H1 (cell line): ENCODE measurements around the gene MYBPH.

Experiments used
- BRCA1 ChIP-seq: IDR thresholded peaks from 2 replicates; pipeline ENCODE4 v1.6.1; 2012; ENCODE audit warnings: low read depth, low read length, improper control_type of control experiment
- EGR1 ChIP-seq: IDR thresholded peaks from 2 replicates; pipeline ENCODE4 v1.6.1; 2011; ENCODE audit warnings: low read depth, low read length, borderline replicate concordance
- NRF1 ChIP-seq: IDR thresholded peaks from 2 replicates; pipeline ENCODE4 v1.6.1; 2011; ENCODE audit warnings: mild to moderate bottlenecking, low read depth, low read length, improper control_type of control experiment
- POLR2A ChIP-seq, 2 experiments: IDR thresholded peaks; 1 replicate in 1 of 2; 2 replicates in 1 of 2; pipeline ENCODE4 v1.6.1; 2011; ENCODE audit warnings: low read depth in 2 of 2, low read length in 2 of 2, mild to moderate bottlenecking in 2 of 2; ENCODE audit errors: control extremely low read depth in 1 of 2
- POLR2AphosphoS5 ChIP-seq: IDR thresholded peaks from 2 replicates; pipeline ENCODE4 v1.6.1; 2011; ENCODE audit warnings: low read depth, low read length
- POU5F1 ChIP-seq: IDR thresholded peaks from 2 replicates; pipeline ENCODE4 v1.6.1; 2011; ENCODE audit warnings: low read depth, mild to moderate bottlenecking, low read length, moderate library complexity
- SIN3A ChIP-seq, 2 experiments: IDR thresholded peaks in 1 of 2; conservative IDR thresholded peaks in 1 of 2; 2 replicates each; pipeline ENCODE4 v1.6.1; 2011 to 2012; ENCODE audit warnings: low read length in 2 of 2, improper control_type of control experiment in 1 of 2, low read depth in 1 of 2, mild to moderate bottlenecking in 1 of 2
- SUZ12 ChIP-seq: fragments of 200-600 bp; sonication (generic); IDR thresholded peaks from 2 replicates; pipeline ENCODE4 v1.6.1; 2012; ENCODE audit warnings: mild to moderate bottlenecking, inconsistent platforms, low read length, moderate library complexity, mixed read lengths
- TF ChIP-seq, protein P1 (sequence below), 3 experiments: IDR thresholded peaks; 1 replicate in 2 of 3; 2 replicates in 1 of 3; pipeline versions ENCODE4 v1.5.1 to v1.6.1; 2011; ENCODE audit warnings: low read length in 3 of 3, mild to moderate bottlenecking in 3 of 3, inconsistent platforms in 2 of 3, low read depth in 1 of 3, moderate library complexity in 1 of 3; ENCODE audit not compliant: insufficient read depth in 1 of 3; ENCODE audit errors: control extremely low read depth in 1 of 3
- TF ChIP-seq, protein P2 (sequence below): IDR thresholded peaks from 2 replicates; pipeline ENCODE4 v1.6.1; 2011; ENCODE audit warnings: low read length, improper control_type of control experiment

DNA sequence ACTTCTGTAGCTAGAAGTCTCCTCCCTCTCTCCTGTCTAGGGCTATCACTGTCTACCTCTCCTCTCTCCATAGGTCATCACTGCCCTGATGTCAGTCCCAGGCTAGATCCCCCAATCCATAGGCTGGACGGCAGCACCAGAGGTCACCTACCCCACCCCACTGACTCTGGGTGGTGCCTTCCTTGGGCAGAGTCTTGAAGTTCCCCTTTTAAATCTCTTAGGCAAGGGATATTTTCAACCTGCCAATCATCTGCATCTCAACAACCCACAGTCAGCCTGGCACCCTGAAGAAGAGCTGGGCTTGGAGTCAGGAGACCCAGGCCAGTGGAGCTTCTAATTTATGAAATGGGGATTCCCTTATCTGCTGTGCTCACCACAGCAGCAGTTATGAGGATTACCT is 13.2 kb downstream of the MYBPH start:
- no peak for TF ChIP-seq SUZ12
- no peak for TF ChIP-seq EGR1
- TF ChIP-seq SIN3A (conservative IDR thresholded peaks at IDR 0.05 in 1 of 2, IDR thresholded peaks at IDR 0.05 in 1 of 2; ENCODE audit: low read depth in 1 of 2, low read length in 2 of 2), result no peak
- no peak for TF ChIP-seq POLR2AphosphoS5
- no peak for TF ChIP-seq NRF1
- TF ChIP-seq POLR2A (IDR thresholded peaks at IDR 0.05; ENCODE audit: control extremely low read depth in 1 of 2, low read depth in 2 of 2, low read length in 2 of 2), result no peak
- TF ChIP-seq, protein P1, sequence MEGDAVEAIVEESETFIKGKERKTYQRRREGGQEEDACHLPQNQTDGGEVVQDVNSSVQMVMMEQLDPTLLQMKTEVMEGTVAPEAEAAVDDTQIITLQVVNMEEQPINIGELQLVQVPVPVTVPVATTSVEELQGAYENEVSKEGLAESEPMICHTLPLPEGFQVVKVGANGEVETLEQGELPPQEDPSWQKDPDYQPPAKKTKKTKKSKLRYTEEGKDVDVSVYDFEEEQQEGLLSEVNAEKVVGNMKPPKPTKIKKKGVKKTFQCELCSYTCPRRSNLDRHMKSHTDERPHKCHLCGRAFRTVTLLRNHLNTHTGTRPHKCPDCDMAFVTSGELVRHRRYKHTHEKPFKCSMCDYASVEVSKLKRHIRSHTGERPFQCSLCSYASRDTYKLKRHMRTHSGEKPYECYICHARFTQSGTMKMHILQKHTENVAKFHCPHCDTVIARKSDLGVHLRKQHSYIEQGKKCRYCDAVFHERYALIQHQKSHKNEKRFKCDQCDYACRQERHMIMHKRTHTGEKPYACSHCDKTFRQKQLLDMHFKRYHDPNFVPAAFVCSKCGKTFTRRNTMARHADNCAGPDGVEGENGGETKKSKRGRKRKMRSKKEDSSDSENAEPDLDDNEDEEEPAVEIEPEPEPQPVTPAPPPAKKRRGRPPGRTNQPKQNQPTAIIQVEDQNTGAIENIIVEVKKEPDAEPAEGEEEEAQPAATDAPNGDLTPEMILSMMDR (IDR thresholded peaks at IDR 0.05; ENCODE audit: control extremely low read depth in 1 of 3, insufficient read depth in 1 of 3, low read depth in 1 of 3, low read length in 3 of 3), result no peak
- TF ChIP-seq, protein P2, sequence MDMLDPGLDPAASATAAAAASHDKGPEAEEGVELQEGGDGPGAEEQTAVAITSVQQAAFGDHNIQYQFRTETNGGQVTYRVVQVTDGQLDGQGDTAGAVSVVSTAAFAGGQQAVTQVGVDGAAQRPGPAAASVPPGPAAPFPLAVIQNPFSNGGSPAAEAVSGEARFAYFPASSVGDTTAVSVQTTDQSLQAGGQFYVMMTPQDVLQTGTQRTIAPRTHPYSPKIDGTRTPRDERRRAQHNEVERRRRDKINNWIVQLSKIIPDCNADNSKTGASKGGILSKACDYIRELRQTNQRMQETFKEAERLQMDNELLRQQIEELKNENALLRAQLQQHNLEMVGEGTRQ, result no peak
- TF ChIP-seq POU5F1, result no peak
- no peak for TF ChIP-seq BRCA1
